NB4 (cell line): ENCODE data around the gene TBXT.
"Not testable (repeated sequence)": the region's sequence is repeated elsewhere in the genome, so short reads cannot be mapped to it uniquely, and the experiment has no call there.

Experiments
- DNase-seq: peaks from one replicate; pipeline ENCODE4 v3.0.0; 2010; ENCODE audit warnings: low read depth
- H3K4me3 ChIP-seq: one replicate; pipeline ENCODE4 v1.5.1; 2011; ENCODE audit warnings: mild to moderate bottlenecking, low read depth, low read length, moderate library complexity
- MAX ChIP-seq: IDR thresholded peaks from 2 replicates; pipeline ENCODE4 v1.6.1; 2011; ENCODE audit warnings: low read depth, low read length
- MYC ChIP-seq: IDR thresholded peaks from 2 replicates; pipeline ENCODE4 v1.6.1; 2011; ENCODE audit warnings: low read depth, low read length
- POLR2A ChIP-seq: IDR thresholded peaks from 2 replicates; pipeline ENCODE4 v1.6.1; 2011; ENCODE audit warnings: mild to moderate bottlenecking; ENCODE audit not compliant: insufficient read length; ENCODE audit errors: extremely low read depth
- TF ChIP-seq, protein P1 (sequence below): IDR thresholded peaks from one replicate; pipeline ENCODE4 v1.5.1; 2012; ENCODE audit warnings: low read depth, low read length

TBXT gene

GRCh38 chr6:166194914-166195859 is 27.5 kb upstream of the TBXT start:
- DNase-seq: peak; percentile 39
- TF ChIP-seq MYC (no peak), POLR2A (no peak), MAX (no peak)
- TF ChIP-seq, protein P1, sequence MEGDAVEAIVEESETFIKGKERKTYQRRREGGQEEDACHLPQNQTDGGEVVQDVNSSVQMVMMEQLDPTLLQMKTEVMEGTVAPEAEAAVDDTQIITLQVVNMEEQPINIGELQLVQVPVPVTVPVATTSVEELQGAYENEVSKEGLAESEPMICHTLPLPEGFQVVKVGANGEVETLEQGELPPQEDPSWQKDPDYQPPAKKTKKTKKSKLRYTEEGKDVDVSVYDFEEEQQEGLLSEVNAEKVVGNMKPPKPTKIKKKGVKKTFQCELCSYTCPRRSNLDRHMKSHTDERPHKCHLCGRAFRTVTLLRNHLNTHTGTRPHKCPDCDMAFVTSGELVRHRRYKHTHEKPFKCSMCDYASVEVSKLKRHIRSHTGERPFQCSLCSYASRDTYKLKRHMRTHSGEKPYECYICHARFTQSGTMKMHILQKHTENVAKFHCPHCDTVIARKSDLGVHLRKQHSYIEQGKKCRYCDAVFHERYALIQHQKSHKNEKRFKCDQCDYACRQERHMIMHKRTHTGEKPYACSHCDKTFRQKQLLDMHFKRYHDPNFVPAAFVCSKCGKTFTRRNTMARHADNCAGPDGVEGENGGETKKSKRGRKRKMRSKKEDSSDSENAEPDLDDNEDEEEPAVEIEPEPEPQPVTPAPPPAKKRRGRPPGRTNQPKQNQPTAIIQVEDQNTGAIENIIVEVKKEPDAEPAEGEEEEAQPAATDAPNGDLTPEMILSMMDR: no peak
- H3K4me3 ChIP-seq: no peak overlapping the region

GRCh38 chr6:166192557-166192956 is 24.9 kb upstream of the TBXT start:
- TF ChIP-seq MYC (no peak), POLR2A (no peak), MAX (no peak)
- TF ChIP-seq, protein P1: no peak
- no peak for DNase-seq
- H3K4me3 ChIP-seq: no peak overlapping the region

GRCh38 chr6:166192136-166192535 is 24.5 kb upstream of the TBXT start:
- no peak overlapping the region for H3K4me3 ChIP-seq
- TF ChIP-seq, protein P1: no peak
- TF ChIP-seq MAX: no peak
- DNase-seq: no peak

- no peak overlapping the region for H3K4me3 ChIP-seq
- no peak for DNase-seq
These were observed 12.1 kb upstream of the TBXT start for GRCh38 chr6:166179704-166180103.

GRCh38 chr6:166176106-166176505 is 8.5 kb upstream of the TBXT start:
- TF ChIP-seq MYC: no peak
- no peak for TF ChIP-seq POLR2A
- TF ChIP-seq MAX: no peak
- TF ChIP-seq, protein P1: no peak

More at GRCh38 chr6:166179704-166180103, 12.1 kb upstream of the TBXT start:
- TF ChIP-seq MYC (no peak), MAX (no peak), POLR2A (no peak)
- TF ChIP-seq, protein P1: no peak

DNA sequence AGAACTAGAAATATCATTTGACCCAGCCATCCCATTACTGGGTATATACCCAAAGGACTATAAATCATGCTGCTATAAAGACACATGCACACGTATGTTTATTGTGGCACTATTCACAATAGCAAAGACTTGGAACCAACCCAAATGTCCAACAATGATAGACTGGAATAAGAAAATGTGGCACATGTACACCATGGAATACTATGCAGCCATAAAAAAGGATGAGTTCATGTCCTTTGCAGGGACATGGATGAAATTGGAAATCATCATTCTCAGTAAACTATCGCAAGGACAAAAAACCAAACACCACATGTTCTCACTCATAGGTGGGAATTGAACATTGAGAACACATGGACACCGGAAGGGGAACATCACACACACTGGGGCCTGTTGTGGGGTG is 7.4 kb upstream of the TBXT start:
- not testable (repeated sequence) for H3K4me3 ChIP-seq, DNase-seq

More at GRCh38 chr6:166176106-166176505, 8.5 kb upstream of the TBXT start:
- DNase-seq: no peak
- no peak overlapping the region for H3K4me3 ChIP-seq
